ENCODE measurements around the gene TM9SF3. TPM values are rescaled to one million over a fixed set of nuclear protein-coding genes. Genes with fewer than 3 reads are reported as not detected.

TM9SF3 gene
- total RNA-seq, 1 donor from 2014 or later = 77.1 TPM

DNA sequence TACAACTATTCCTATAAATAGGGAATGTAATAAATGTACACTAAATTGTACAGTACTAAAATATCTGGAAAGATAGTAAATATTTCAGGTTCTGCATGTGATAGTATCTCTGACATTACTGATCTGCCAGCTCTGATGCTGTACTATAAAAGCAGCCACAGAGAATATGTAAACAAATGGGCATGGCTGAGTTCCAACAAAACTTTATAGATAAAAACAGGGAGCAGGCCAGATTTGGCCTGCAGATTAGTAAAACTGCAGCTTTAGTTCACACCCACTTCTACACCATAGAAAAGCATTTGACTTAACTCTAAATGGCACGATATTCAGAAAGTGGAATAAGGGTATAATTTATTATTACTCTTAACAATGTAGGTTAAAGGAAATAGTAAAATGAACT lies 54.3 kb downstream of the TM9SF3 start:
- H3K4me3 ChIP-seq (ENCODE audit: low read depth, low read length) = no peak overlapping the region
- TF ChIP-seq, protein P1, sequence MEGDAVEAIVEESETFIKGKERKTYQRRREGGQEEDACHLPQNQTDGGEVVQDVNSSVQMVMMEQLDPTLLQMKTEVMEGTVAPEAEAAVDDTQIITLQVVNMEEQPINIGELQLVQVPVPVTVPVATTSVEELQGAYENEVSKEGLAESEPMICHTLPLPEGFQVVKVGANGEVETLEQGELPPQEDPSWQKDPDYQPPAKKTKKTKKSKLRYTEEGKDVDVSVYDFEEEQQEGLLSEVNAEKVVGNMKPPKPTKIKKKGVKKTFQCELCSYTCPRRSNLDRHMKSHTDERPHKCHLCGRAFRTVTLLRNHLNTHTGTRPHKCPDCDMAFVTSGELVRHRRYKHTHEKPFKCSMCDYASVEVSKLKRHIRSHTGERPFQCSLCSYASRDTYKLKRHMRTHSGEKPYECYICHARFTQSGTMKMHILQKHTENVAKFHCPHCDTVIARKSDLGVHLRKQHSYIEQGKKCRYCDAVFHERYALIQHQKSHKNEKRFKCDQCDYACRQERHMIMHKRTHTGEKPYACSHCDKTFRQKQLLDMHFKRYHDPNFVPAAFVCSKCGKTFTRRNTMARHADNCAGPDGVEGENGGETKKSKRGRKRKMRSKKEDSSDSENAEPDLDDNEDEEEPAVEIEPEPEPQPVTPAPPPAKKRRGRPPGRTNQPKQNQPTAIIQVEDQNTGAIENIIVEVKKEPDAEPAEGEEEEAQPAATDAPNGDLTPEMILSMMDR (conservative IDR thresholded peaks at IDR 0.05; ENCODE audit: low read depth, low read length) = no peak
- no peak for DNase-seq (ENCODE audit: low read depth)

DNA sequence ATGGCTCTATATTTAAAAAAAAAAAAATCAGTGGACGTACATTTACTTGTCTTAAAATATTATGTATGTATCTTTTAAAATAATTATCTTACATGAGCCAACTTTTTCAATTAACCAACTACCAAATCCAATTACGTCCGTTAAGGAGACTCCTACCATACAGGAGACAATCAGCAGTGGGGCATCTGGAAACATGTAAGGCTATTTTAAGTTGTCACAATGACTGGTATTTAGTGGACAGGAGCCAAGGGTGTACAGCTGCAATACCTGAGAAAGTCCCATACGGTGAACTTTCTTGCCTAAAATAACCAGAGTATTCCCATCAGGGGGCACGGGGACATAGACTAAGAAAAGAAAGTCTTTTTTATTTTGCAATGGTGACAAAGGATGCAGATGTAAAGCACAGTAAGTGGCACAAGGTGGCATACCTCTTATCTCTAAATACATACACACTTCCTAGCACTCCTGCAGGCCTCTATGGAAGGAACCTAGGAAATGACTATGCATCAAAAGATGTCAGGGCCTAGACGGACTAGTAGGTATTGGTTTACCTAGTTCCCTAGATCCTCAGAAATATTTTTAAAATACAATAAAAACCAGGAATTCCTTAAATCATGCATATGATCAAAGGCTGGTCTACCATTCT lies 57.1 kb downstream of the TM9SF3 start:
- TF ChIP-seq, protein P1 (conservative IDR thresholded peaks at IDR 0.05; ENCODE audit: low read depth, low read length) = no peak

DNA sequence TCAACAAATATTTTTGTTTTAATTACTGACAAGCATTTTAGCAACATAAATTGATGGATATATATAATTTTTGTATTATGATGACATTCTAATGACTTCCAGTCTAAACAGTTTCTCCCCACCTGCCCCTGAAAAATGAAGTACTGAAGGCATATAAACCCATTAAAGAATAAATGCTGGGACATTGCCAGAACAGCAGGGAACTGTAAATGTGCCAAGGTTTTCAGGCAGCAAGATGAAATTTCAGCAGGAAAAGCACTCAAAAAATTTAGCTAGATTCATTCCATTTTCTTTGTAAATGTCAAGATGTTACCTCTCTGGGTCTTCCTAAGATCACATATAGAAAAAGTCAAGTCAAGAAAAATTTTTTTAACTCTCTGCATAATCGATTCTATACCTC lies 62.1 kb downstream of the TM9SF3 start:
- DNase-seq (ENCODE audit: low read depth) = no peak
- H3K4me3 ChIP-seq (ENCODE audit: low read depth, low read length) = no peak overlapping the region
- TF ChIP-seq, protein P1 (conservative IDR thresholded peaks at IDR 0.05; ENCODE audit: low read depth, low read length) = no peak

More for the DNA sequence above, 57.1 kb downstream of the TM9SF3 start:
- no peak overlapping the region for H3K4me3 ChIP-seq (ENCODE audit: low read depth, low read length)
- no peak for DNase-seq (ENCODE audit: low read depth)

DNA sequence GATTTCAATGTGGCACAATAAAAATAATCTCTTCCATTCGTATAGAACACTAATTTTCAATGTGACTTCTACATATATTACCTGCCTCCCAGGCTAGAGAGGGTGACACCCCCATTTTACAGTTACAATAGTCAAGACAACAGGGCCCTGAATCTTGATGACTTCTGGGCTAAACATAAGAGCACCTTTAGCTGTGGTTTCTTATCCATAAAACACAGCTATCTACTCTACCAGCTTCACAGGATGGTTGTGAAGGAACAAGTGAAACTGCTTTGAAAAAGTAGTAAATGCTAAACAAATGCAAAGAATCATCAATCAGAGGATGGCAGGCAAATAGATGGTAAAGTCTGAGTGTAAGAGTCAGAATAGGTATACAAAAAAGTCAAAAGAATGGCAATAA lies 69.5 kb downstream of the TM9SF3 start:
- no peak for DNase-seq (ENCODE audit: low read depth)
- TF ChIP-seq, protein P1 (conservative IDR thresholded peaks at IDR 0.05; ENCODE audit: low read depth, low read length) = no peak
- H3K4me3 ChIP-seq (ENCODE audit: low read depth, low read length) = no peak overlapping the region

DNA sequence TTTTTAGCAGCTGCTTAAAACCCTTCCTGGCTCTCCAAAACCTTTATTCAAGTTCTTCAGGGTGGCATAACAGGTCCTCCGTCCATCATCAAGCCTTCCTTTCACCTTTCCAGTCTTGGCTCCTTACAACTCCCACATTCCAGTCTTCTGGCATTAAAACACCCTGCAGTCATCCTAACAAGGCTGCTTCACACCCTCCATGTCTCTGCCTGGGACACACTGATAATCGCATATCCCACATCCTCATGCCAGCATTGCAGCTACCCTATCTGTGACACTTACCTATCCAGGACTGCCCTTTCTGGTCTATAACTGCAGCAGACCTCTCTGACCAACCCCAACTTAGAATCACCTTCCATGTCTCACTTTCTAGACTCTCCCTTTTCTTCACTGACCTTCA lies 70.5 kb downstream of the TM9SF3 start:
- no peak for DNase-seq (ENCODE audit: low read depth)
- H3K4me3 ChIP-seq (ENCODE audit: low read depth, low read length) = no peak overlapping the region
- TF ChIP-seq, protein P1 (conservative IDR thresholded peaks at IDR 0.05; ENCODE audit: low read depth, low read length) = no peak

DNA sequence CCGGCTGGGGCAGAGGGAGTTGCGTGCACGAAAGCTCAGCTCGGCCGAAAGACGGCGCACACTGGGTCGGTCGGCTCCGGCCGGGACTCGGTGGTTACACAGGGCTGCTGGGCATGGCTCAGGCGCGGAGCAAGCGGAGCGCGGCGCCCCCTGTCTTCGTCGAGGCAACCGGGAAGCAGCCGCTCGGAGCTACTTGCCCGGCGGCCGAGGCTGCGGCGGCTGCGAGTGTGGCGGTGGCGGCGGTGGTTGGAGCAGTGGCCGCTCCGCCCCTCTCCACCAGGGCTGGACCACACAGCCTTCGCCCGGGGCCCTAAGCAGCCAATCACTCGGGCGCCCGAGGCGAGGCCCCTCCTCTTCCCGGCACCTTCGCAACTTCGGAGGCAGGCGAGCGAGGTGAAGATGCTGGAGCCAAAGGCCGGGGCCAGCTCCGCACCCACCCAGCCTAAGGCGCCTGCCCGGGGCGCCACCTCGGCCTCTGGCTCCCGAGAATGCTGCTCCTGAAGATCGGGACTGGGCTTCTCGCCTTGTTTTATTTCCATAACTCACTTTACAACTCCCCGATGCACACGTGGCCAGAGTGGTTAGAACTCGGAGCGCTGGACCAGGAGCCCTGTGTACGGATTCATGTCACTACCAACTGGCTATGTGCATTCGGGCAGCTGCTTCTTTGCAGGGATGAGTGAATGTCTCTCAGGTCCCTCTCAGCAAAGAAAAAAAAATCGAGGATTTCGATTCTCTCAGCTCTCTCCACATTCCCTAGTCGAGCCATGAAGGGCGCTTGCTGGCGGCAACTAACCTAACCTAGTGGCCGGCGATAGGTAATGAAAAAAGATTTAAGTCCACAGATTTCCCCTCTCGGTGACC lies 72.9 kb downstream of the TM9SF3 start, which contains the start of gene TLL2:
Gene TLL2 (minus strand): TSS at position 229 of the 864 bp plus-strand sequence. CDS start 241 bp downstream, outside the sequence.
- TF ChIP-seq, protein P1 (conservative IDR thresholded peaks at IDR 0.05; ENCODE audit: low read depth, low read length) = peak; percentile 51
- H3K4me3 ChIP-seq (ENCODE audit: low read depth, low read length) = peak within 1 kb of the TSS; percentile 70
- DNase-seq (ENCODE audit: low read depth) = no peak

Data from epithelial cell of proximal tubule (primary cell).